Osteoblast (primary cell): Measurements from ENCODE around the gene IL17RD. TPM values are rescaled to one million over a fixed set of nuclear protein-coding genes. Genes with fewer than 3 reads are reported as not detected.

Experiments used
- DNase-seq: peaks from one replicate; pipeline ENCODE4 v3.0.0; 2011; ENCODE audit warnings: low spot score, mixed read lengths; ENCODE audit not compliant: insufficient read length; ENCODE audit errors: missing footprints
- H2AFZ ChIP-seq: 2 replicates; pipeline ENCODE4 v1.6.0; 2011; ENCODE audit warnings: mild to moderate bottlenecking, low read length
- H3K27ac ChIP-seq: 2 replicates; pipeline ENCODE4 v1.5.1; 2011; ENCODE audit warnings: mild to moderate bottlenecking, low read depth, low read length, moderate library complexity
- H3K27me3 ChIP-seq: 2 replicates; pipeline ENCODE4 v1.6.0; 2012; ENCODE audit warnings: mild to moderate bottlenecking, control low read depth, inconsistent platforms, low read length, moderate library complexity; ENCODE audit not compliant: insufficient read depth
- H3K36me3 ChIP-seq: 2 replicates; pipeline ENCODE4 v1.5.1; 2011; ENCODE audit warnings: mild to moderate bottlenecking, low read length, control low read depth, moderate library complexity; ENCODE audit not compliant: insufficient read depth
- H3K4me1 ChIP-seq: 2 replicates; pipeline ENCODE4 v1.5.1; 2011; ENCODE audit warnings: mild to moderate bottlenecking, low read length, control low read depth, moderate library complexity; ENCODE audit not compliant: insufficient read depth
- H3K4me2 ChIP-seq: 2 replicates; pipeline ENCODE4 v1.6.0; 2011; ENCODE audit warnings: mild to moderate bottlenecking, low read length; ENCODE audit not compliant: insufficient read depth
- H3K4me3 ChIP-seq: fragments of 200-600 bp; sonication (generic); 3 replicates; pipeline ENCODE4 v1.5.1; 2012; ENCODE audit warnings: mild to moderate bottlenecking, low read length, inconsistent platforms; ENCODE audit not compliant: insufficient read depth
- H3K79me2 ChIP-seq: 2 replicates; pipeline ENCODE4 v1.6.0; 2012; ENCODE audit warnings: mild to moderate bottlenecking, low read length, control low read depth, inconsistent platforms; ENCODE audit not compliant: insufficient read depth
- H3K9me3 ChIP-seq: 2 replicates; pipeline ENCODE4 v1.5.1; 2011; ENCODE audit warnings: low read depth, low read length, control low read depth
- H4K20me1 ChIP-seq: 2 replicates; pipeline ENCODE4 v1.6.0; 2012; ENCODE audit warnings: mild to moderate bottlenecking, low read length, control low read depth; ENCODE audit not compliant: insufficient read depth
- total RNA-seq: library from RNA; depleted of rRNA; stranded (reverse); fragments of >200 nt; gene quantifications from 2 replicates; pipeline ENCODE4 v1.2.3, GENCODE V29; 2012
- TF ChIP-seq, protein P1 (sequence below): IDR thresholded peaks from 2 replicates; pipeline ENCODE4 v1.5.1; 2011; ENCODE audit warnings: mild to moderate bottlenecking, low read depth, low read length, moderate library complexity; ENCODE audit errors: extremely low read depth

The IL17RD gene
- total RNA-seq, 1 donor: 2.2 TPM

DNA sequence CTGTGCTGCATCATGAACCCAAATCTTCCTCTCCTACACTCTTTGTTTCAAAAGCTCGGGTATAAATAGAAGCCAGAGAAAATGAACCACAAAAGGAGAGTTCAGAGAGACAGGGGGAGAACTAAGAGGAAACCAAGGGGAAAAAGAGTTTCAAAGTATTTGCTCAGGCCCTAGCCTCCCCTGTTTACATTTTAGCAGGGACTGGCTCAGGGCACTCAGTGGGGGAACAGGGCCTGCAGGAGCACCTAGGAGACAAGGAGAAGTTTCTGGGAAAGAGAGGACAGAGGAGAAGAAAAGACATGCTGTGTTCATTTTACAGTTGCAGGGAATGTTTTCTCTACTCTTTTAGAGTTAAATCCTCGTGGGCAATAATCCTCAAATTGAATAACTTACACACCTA is 8.5 kb upstream of the IL17RD start:
- H3K4me3 ChIP-seq: no peak overlapping the region
- no peaks in the 10 kb centered on the region for H3K9me3 ChIP-seq
- peaks cover 3% of the 10 kb centered on the region for H3K4me1 ChIP-seq
- H4K20me1 ChIP-seq: no peaks in the 10 kb centered on the region
- TF ChIP-seq, protein P1, sequence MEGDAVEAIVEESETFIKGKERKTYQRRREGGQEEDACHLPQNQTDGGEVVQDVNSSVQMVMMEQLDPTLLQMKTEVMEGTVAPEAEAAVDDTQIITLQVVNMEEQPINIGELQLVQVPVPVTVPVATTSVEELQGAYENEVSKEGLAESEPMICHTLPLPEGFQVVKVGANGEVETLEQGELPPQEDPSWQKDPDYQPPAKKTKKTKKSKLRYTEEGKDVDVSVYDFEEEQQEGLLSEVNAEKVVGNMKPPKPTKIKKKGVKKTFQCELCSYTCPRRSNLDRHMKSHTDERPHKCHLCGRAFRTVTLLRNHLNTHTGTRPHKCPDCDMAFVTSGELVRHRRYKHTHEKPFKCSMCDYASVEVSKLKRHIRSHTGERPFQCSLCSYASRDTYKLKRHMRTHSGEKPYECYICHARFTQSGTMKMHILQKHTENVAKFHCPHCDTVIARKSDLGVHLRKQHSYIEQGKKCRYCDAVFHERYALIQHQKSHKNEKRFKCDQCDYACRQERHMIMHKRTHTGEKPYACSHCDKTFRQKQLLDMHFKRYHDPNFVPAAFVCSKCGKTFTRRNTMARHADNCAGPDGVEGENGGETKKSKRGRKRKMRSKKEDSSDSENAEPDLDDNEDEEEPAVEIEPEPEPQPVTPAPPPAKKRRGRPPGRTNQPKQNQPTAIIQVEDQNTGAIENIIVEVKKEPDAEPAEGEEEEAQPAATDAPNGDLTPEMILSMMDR: no peak
- no peak overlapping the region for H3K4me2 ChIP-seq
- H2AFZ ChIP-seq: no peak overlapping the region
- H3K27ac ChIP-seq: no peak overlapping the region
- peaks cover 12% of the 10 kb centered on the region for H3K27me3 ChIP-seq
- no peaks in the 10 kb centered on the region for H3K79me2 ChIP-seq
- no peaks in the 10 kb centered on the region for H3K36me3 ChIP-seq
- no peak for DNase-seq

DNA sequence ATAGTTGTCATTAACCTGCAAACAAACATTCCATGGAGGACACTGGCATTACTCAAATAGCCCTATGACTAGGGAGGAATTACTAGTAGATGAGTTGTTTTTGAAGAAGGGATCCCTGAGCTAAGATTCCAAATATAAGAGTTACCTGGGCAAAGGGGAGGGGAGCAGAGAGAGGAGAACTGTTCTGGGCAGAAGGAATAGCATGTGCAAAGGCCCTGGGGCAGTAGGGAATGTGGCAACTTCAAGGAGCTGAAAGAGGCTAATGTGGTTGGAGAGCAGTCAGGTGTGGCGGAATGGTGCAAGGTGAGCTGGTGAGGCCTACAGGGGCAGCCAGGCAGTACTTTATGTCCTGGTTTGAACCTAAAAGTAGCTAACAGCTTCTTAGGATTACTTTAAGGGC is 5.8 kb upstream of the IL17RD start:
- no peaks in the 10 kb centered on the region for H3K36me3 ChIP-seq
- no peaks in the 10 kb centered on the region for H3K9me3 ChIP-seq
- H4K20me1 ChIP-seq: no peaks in the 10 kb centered on the region
- TF ChIP-seq, protein P1: no peak
- no peaks in the 10 kb centered on the region for H3K79me2 ChIP-seq
- H3K4me3 ChIP-seq: no peak overlapping the region
- no peak overlapping the region for H2AFZ ChIP-seq
- H3K27ac ChIP-seq: no peak overlapping the region
- no peak for DNase-seq
- no peak overlapping the region for H3K4me2 ChIP-seq
- H3K27me3 ChIP-seq: peaks cover 24% of the 10 kb centered on the region
- peaks cover 3% of the 10 kb centered on the region for H3K4me1 ChIP-seq

DNA sequence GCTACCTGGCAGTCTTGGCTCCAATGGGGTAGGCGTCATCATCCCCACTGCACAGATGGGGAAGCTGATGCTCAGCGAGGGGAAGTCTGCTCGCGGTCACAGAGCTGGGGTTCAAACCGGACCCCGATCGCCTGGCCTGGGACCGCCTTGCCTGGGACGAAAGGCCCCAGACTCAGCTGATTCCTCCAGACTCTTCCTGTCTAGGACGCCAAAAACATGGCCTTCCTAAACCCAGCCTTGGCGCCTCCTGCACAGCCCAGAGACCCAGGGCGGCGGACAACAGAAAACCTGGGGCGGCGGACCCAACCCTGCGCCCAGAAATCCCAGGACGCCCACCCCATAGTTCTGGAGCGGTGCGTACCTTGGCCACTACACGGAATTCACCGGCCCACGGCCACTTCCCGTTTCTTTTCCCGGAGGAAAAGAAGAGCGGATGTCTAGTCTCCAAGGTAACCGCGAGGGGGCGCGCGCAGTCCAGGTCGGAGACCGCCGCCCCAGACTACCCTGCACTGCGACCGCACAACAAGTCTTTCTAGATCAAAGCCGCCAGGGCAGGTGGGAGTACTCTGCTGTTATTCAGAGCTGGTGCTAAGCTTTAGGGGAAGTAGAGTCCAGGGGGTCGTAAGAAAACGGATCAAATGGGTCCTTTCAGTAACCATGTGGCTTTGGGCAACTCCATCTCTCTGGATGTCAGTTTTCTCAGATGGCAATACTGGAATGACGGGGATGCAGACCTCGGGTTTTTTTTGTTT is 4.9 kb upstream of the IL17RD start:
- Histone ChIP-seq H2AFZ (peak overlapping the region; percentile 99), H3K79me2 (no peaks in the 10 kb centered on the region), H3K4me3 (peak overlapping the region; percentile 81), H3K36me3 (no peaks in the 10 kb centered on the region), H4K20me1 (no peaks in the 10 kb centered on the region), H3K27me3 (peaks cover 27% of the 10 kb centered on the region), H3K4me1 (peaks cover 3% of the 10 kb centered on the region), H3K9me3 (no peaks in the 10 kb centered on the region), H3K4me2 (peak overlapping the region; percentile 91), H3K27ac (no peak overlapping the region)
- DNase-seq: peak; percentile 92
- TF ChIP-seq, protein P1: peak; percentile 76

DNA sequence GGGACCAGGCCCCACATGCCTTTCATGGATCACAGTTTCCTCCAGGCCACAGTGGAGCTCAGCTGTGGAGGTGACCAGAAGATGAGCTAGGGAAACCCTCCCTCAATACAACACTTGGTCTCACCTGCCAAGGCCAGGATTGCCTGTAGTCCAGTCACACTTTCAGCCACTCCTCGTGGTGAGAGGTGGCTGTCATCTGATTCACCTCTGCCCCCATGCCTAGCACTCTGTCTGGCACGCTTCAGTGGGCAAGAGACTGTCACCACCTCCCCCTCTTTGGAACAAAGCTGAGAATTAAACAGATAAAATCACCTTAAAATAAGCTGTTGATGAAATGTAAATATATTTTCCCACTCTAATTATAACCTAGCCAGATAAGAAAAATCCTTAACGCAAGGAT is 4.0 kb upstream of the IL17RD start:
- H3K27me3 ChIP-seq: peaks cover 31% of the 10 kb centered on the region
- TF ChIP-seq, protein P1: no peak

More for the DNA sequence above, 4.0 kb upstream of the IL17RD start:
- H3K79me2 ChIP-seq: no peaks in the 10 kb centered on the region
- H3K36me3 ChIP-seq: no peaks in the 10 kb centered on the region
- peaks cover 6% of the 10 kb centered on the region for H3K4me1 ChIP-seq
- H3K4me3 ChIP-seq: no peak overlapping the region
- no peaks in the 10 kb centered on the region for H3K9me3 ChIP-seq
- no peak overlapping the region for H3K27ac ChIP-seq
- no peak for DNase-seq
- H2AFZ ChIP-seq: no peak overlapping the region
- no peak overlapping the region for H3K4me2 ChIP-seq
- no peaks in the 10 kb centered on the region for H4K20me1 ChIP-seq
